ENCODE data around the gene C16orf78. TPM values are rescaled to one million over a fixed set of nuclear protein-coding genes. Genes with fewer than 3 reads are reported as not detected.
A peak's percentile ranks its signal among the peaks of the same experiment; 100 is the strongest.

C16orf78 gene
- polyA plus RNA-seq, 3 donors: not detected

DNA sequence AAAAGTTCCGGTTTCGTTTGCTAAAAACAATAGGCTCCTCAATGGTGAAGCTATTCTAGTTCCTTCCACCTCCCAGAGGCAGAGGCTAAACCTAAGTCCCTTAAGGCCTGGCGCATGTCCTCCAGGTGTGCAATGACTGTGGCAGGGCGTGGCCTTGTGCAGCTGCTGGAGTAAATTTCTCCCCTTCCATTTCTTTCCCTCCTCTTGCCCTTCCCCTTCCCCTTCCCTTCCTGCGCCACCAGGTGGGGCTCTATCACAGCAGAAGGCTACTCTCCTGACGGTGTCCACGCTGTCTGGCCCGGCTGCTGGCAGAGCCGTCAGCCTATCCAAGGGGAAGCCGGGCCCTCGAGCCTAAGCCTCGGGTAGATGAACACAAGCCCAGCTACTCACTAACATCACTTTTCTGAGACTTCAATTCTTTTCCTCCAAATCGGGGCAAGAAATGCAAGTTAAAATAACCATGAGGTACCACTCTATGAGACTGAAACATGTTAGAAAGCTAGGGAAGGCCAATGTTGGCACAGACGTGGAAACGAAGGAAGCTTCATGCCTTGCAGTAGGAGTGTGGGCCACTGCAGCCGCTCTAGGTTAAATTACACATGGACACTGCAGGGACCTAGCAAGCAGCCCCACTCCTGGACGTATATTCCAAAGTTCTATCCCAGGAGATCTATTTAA is 34.4 kb downstream of the C16orf78 start:
- H3K4me1 Mint-ChIP-seq: peaks cover 3% of the 10 kb centered on the region
- Histone ChIP-seq H3K4me2 (replicated peaks; ENCODE audit: extremely low read depth, low read length, poor library complexity, severe bottlenecking) (no peak overlapping the region), H3K27ac (ENCODE audit: low read depth in 1 of 2, low read length in 2 of 2) (no peak overlapping the region), H3K4me3 (replicated peaks in 1 of 3; ENCODE audit: low read depth in 2 of 3, low read length in 3 of 3) (no peak overlapping the region), H4K20me1 (ENCODE audit: insufficient read depth, low read length) (no peaks in the 10 kb centered on the region), H3K79me2 (ENCODE audit: insufficient read depth, low read length) (no peaks in the 10 kb centered on the region), H2AFZ (ENCODE audit: insufficient read depth, low read depth, low read length, poor library complexity, severe bottlenecking) (no peak overlapping the region), H3K9ac (ENCODE audit: insufficient read depth, low read length, poor library complexity, severe bottlenecking) (no peak overlapping the region), H3K9me3 (replicated peaks in 1 of 2; ENCODE audit: control insufficient read depth in 1 of 2, insufficient read depth in 1 of 2, low read length in 2 of 2) (peaks cover 0 to 2% of the 10 kb centered on the region in 2 donors), H3K36me3 (replicated peaks in 1 of 2; ENCODE audit: control insufficient read depth in 1 of 2, insufficient read depth in 2 of 2, low read length in 2 of 2) (no peaks in the 10 kb centered on the region), H3K27me3 (ENCODE audit: control insufficient read depth in 2 of 2, insufficient read depth in 2 of 2, low read length in 2 of 2) (no peaks in the 10 kb centered on the region), H3K4me1 (ENCODE audit: control insufficient read depth in 1 of 2, insufficient read depth in 2 of 2, low read length in 2 of 2) (no peaks in the 10 kb centered on the region)
- peak overlapping the region in 1 of 7 donors; percentile 31 for H3K27ac Mint-ChIP-seq
- H3K4me3 Mint-ChIP-seq: peak overlapping the region in 1 of 2 donors; percentile 28
- peak; percentile 74 for TF ChIP-seq CTCF (IDR thresholded peaks at IDR 0.05)
- WGBS (ENCODE audit: insufficient coverage): 0% methylated on average over 10 of the region's 17 CpGs
- DNase-seq: peak; percentile 2 to 39 (median 13)
- intact Hi-C loops (cut with micrococcal nuclease): loop anchor here (5.0 kb wide), 1 partner anchor 184 kb away; no protein-coding TSS in a partner anchor
- H3K9me3 Mint-ChIP-seq: peaks cover 0 to 7% (median 2%) of the 10 kb centered on the region in 7 donors
- peaks cover 2 to 6% (median 4%) of the 10 kb centered on the region in 3 donors for H3K27me3 Mint-ChIP-seq (ENCODE audit: low read depth in 3 of 3)
- no peaks in the 10 kb centered on the region for H3K36me3 Mint-ChIP-seq

- Histone ChIP-seq H3K36me3 (replicated peaks in 1 of 2; ENCODE audit: control insufficient read depth in 1 of 2, insufficient read depth in 2 of 2, low read length in 2 of 2) (no peaks in the 10 kb centered on the region), H3K79me2 (ENCODE audit: insufficient read depth, low read length) (no peaks in the 10 kb centered on the region), H3K4me2 (replicated peaks; ENCODE audit: extremely low read depth, low read length, poor library complexity, severe bottlenecking) (no peak overlapping the region), H4K20me1 (ENCODE audit: insufficient read depth, low read length) (no peaks in the 10 kb centered on the region), H3K9ac (ENCODE audit: insufficient read depth, low read length, poor library complexity, severe bottlenecking) (no peak overlapping the region), H3K9me3 (replicated peaks in 1 of 2; ENCODE audit: control insufficient read depth in 1 of 2, insufficient read depth in 1 of 2, low read length in 2 of 2) (no peaks in the 10 kb centered on the region), H3K4me3 (replicated peaks in 1 of 3; ENCODE audit: low read depth in 2 of 3, low read length in 3 of 3) (no peak overlapping the region), H2AFZ (ENCODE audit: insufficient read depth, low read depth, low read length, poor library complexity, severe bottlenecking) (no peak overlapping the region), H3K4me1 (ENCODE audit: control insufficient read depth in 1 of 2, insufficient read depth in 2 of 2, low read length in 2 of 2) (no peaks in the 10 kb centered on the region), H3K27me3 (ENCODE audit: control insufficient read depth in 2 of 2, insufficient read depth in 2 of 2, low read length in 2 of 2) (no peaks in the 10 kb centered on the region), H3K27ac (ENCODE audit: low read depth in 1 of 2, low read length in 2 of 2) (no peak overlapping the region)
- Mint-ChIP-seq H3K4me1 (peaks cover 3% of the 10 kb centered on the region), H3K27ac (peak overlapping the region in 1 of 7 donors; percentile 72), H3K9me3 (peaks cover 0 to 5% (median 0%) of the 10 kb centered on the region in 7 donors), H3K27me3 (ENCODE audit: low read depth in 3 of 3) (peaks cover 0 to 6% (median 4%) of the 10 kb centered on the region in 3 donors), H3K36me3 (no peaks in the 10 kb centered on the region), H3K4me3 (no peak overlapping the region)
- no peak for TF ChIP-seq CTCF (IDR thresholded peaks at IDR 0.05)
- intact Hi-C loops (cut with micrococcal nuclease): loop anchor here (5.0 kb wide), 1 partner anchor 183 kb away; no protein-coding TSS in a partner anchor
- WGBS (ENCODE audit: insufficient coverage): 80% methylated on average over 1 of the region's 2 CpGs
- no peak for DNase-seq
Observed at GRCh38 chr16:49409121-49409520, 35.5 kb downstream of the C16orf78 start.
